T1000 (cell line): ENCODE results near the gene TNS4.
"Not testable (repeated sequence)": the region's sequence is repeated elsewhere in the genome, so short reads cannot be mapped to it uniquely, and the experiment has no call there.

Source experiments
- DNase-seq: peaks from one replicate; lab custom pipeline; 2025; ENCODE audit warnings: mixed read lengths; lab: John Stamatoyannopoulos, UW

TNS4 gene

GRCh38 chr17:40501499-40501911 lies at the start of gene TNS4:
Gene TNS4, minus strand, starts transcription at chr17:40501623. Its CDS starts 5,198 bp downstream, at chr17:40496425.
- DNase-seq, result no peak

GRCh38 chr17:40550608-40551007 lies 49.2 kb upstream of the TNS4 start:
- peak; percentile 19 for DNase-seq

- DNase-seq, result peak; percentile 50
Measured at GRCh38 chr17:40548982-40549685, 47.7 kb upstream of the TNS4 start.

- DNase-seq, result no peak
Measured at GRCh38 chr17:40548491-40548981, 47.1 kb upstream of the TNS4 start.

- DNase-seq, result no peak
Measured at GRCh38 chr17:40547785-40548478, 46.5 kb upstream of the TNS4 start.

GRCh38 chr17:40547079-40547784 lies 45.8 kb upstream of the TNS4 start:
- no peak for DNase-seq

GRCh38 chr17:40546497-40546896 lies 45.1 kb upstream of the TNS4 start:
- DNase-seq, result not testable (repeated sequence)

GRCh38 chr17:40545660-40546059 lies 44.2 kb upstream of the TNS4 start:
- DNase-seq, result no peak

GRCh38 chr17:40542558-40543411 lies 41.4 kb upstream of the TNS4 start:
- DNase-seq, result peak; percentile 73

GRCh38 chr17:40541873-40542557 lies 40.6 kb upstream of the TNS4 start:
- no peak for DNase-seq

- no peak for DNase-seq
Measured at GRCh38 chr17:40541060-40541872, 39.8 kb upstream of the TNS4 start.

- DNase-seq, result no peak
Measured at GRCh38 chr17:40540448-40540847, 39.0 kb upstream of the TNS4 start.

GRCh38 chr17:40539711-40540411 lies 38.4 kb upstream of the TNS4 start:
- DNase-seq, result no peak

GRCh38 chr17:40538936-40539705 lies 37.7 kb upstream of the TNS4 start:
- DNase-seq, result no peak

GRCh38 chr17:40538019-40538935 lies 36.9 kb upstream of the TNS4 start:
- DNase-seq, result no peak

GRCh38 chr17:40536295-40537171 lies 35.1 kb upstream of the TNS4 start:
- DNase-seq, result no peak

GRCh38 chr17:40535924-40536294 lies 34.5 kb upstream of the TNS4 start:
- no peak for DNase-seq
